ENCODE measurements around the gene JMJD4. TPM values are rescaled to one million over a fixed set of nuclear protein-coding genes. Genes with fewer than 3 reads are reported as not detected.

The JMJD4 gene
- total and polyA plus RNA-seq, 2 experiments from 2014 or later = 11.5 to 17.7 TPM

GRCh38 chr1:227749916-227750710 is 15.0 kb upstream of the JMJD4 start:
- Histone ChIP-seq H3K79me2 (replicated peaks; ENCODE audit: insufficient read depth) (peaks cover 79% of the 10 kb centered on the region), H2AFZ (no peak overlapping the region), H3K4me1 (ENCODE audit: insufficient read depth) (no peaks in the 10 kb centered on the region), H3F3A (replicated peaks; ENCODE audit: low read depth) (no peaks in the 10 kb centered on the region), H3K27me3 (ENCODE audit: insufficient read depth) (no peaks in the 10 kb centered on the region), H3K4me2 (no peak overlapping the region), H3K36me3 (ENCODE audit: insufficient read depth) (no peaks in the 10 kb centered on the region), H3K4me3 (no peak overlapping the region), H3K9me2 (ENCODE audit: insufficient read depth) (no peaks in the 10 kb centered on the region), H4K20me1 (replicated peaks; ENCODE audit: insufficient read depth) (peaks cover 14% of the 10 kb centered on the region), H3K27ac (ENCODE audit: low read depth) (no peak overlapping the region)
- H3K27me3 Mint-ChIP-seq (ENCODE audit: insufficient read depth, low read depth, poor library complexity) = no peaks in the 10 kb centered on the region
- no peak overlapping the region for H3K4me3 Mint-ChIP-seq
- no peaks in the 10 kb centered on the region; the same call in 2 of the 3 replicates for H3K4me1 Mint-ChIP-seq
- H3K9me3 Mint-ChIP-seq = no peaks in the 10 kb centered on the region
- ATAC-seq (no peak), DNase-seq (ENCODE audit: low spot score) (no peak)
- H3K27ac Mint-ChIP-seq = no peak overlapping the region
- TF ChIP-seq ZNF462 (CRISPR knock-in tag; IDR thresholded peaks at IDR 0.05) = no peak
- TF ChIP-seq NANOG (IDR thresholded peaks at IDR 0.05; ENCODE audit: borderline replicate concordance) = no peak
- no peak for TF ChIP-seq ETS1 (IDR thresholded peaks at IDR 0.05)
- H3K36me3 Mint-ChIP-seq (ENCODE audit: low read depth) = peaks cover 2% of the 10 kb centered on the region; the same call in 1 of the 3 replicates

- H3K4me1 ChIP-seq (ENCODE audit: insufficient read depth) = no peaks in the 10 kb centered on the region
- no peak overlapping the region for H3K4me2 ChIP-seq
- no peaks in the 10 kb centered on the region for H3F3A ChIP-seq (replicated peaks; ENCODE audit: low read depth)
- DNase-seq (ENCODE audit: low spot score) (no peak), ATAC-seq (no peak)
- H2AFZ ChIP-seq = no peak overlapping the region
- H3K4me3 ChIP-seq = no peak overlapping the region
- H3K36me3 ChIP-seq (ENCODE audit: insufficient read depth) = no peaks in the 10 kb centered on the region
- Mint-ChIP-seq H3K27me3 (ENCODE audit: insufficient read depth, low read depth, poor library complexity) (no peaks in the 10 kb centered on the region), H3K27ac (no peak overlapping the region), H3K4me3 (no peak overlapping the region), H3K4me1 (no peaks in the 10 kb centered on the region; the same call in 2 of the 3 replicates), H3K9me3 (no peaks in the 10 kb centered on the region), H3K36me3 (ENCODE audit: low read depth) (peaks cover 2% of the 10 kb centered on the region; the same call in 1 of the 3 replicates)
- H3K9me2 ChIP-seq (ENCODE audit: insufficient read depth) = no peaks in the 10 kb centered on the region
- H3K27me3 ChIP-seq (ENCODE audit: insufficient read depth) = no peaks in the 10 kb centered on the region
- H3K27ac ChIP-seq (ENCODE audit: low read depth) = no peak overlapping the region
- H4K20me1 ChIP-seq (replicated peaks; ENCODE audit: insufficient read depth) = peaks cover 14% of the 10 kb centered on the region
- peaks cover 79% of the 10 kb centered on the region for H3K79me2 ChIP-seq (replicated peaks; ENCODE audit: insufficient read depth)
- TF ChIP-seq ZNF462 (CRISPR knock-in tag; IDR thresholded peaks at IDR 0.05) = no peak
These were observed 14.1 kb upstream of the JMJD4 start for GRCh38 chr1:227749225-227749624.

Measured in GM23338 (cell line).